ENCODE measurements around the gene SMG6.
"Not testable (repeated sequence)": the region's sequence is repeated elsewhere in the genome, so short reads cannot be mapped to it uniquely, and the experiment has no call there.

Gene SMG6

DNA sequence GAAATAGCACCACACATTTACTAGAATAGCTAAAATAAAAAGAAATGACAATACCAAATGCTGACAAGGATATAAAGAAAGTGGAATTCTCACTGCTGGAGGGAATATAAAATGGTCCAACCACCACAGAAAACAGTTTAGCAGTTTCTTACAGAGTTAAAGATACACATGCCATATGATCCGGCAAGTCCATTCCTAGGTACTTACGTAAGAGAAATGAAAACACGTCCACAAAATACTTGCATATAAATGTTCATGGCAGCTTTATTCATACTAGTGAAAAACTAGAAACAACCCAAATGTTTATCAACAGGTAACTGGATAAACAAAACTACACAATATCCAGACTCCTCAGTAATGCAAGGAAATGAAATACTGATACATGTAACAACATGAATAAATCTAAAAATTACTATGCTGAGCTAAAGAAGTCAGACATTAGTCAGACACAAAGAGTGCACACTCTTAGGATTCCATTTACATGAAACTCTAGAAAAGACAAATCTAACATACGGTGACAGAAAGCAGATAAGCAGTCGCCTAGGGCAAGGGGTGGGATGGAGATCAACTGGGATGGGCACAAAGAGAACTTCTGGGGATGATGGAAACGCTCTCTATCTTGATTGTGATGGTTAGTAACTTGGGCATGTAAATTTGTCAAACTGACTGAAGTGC, 76.4 kb downstream of the SMG6 start:
- DNase-seq: no peak

DNA sequence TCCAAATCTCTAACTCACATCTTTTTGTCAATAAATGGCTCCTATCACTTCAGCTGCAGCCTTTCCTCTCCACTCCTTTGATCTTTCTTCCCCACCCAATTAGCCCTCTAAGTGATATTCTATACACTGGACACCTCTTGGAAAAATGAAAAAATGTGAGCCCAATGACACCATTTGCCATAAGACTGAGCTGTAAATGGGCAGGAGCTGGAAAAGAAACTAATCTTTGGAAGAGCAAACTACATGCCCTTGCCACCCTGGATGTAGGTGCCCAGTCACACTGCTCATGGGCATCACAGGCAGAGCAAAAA, 80.0 kb downstream of the SMG6 start:
- no peak for DNase-seq

GRCh38 chr17:2222901-2223616, 80.5 kb downstream of the SMG6 start:
- DNase-seq: peak; percentile 69

GRCh38 chr17:2222301-2222700, 81.3 kb downstream of the SMG6 start:
- no peak for DNase-seq

DNA sequence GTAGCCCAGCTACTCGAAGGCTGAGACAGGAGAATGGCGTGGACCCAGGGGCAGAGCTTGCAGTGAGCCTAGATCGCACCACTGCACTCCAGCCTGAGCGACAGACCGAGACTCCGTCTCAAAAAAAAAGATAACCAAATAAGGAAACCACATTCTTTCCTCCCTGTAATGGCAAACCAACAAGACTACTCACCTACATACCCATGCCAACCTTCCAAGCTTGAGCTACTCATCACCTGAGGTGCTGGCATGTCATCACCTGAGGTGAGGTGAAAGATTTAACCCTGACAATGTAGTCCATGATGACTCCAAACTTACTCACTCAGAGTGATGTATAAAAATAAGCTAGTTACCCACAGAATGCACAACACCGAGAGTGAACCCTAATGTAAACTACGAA, 85.2 kb downstream of the SMG6 start:
- DNase-seq: no peak

GRCh38 chr17:2215616-2216364, 87.8 kb downstream of the SMG6 start:
- DNase-seq: peak; percentile 74

GRCh38 chr17:2214929-2215615, 88.5 kb downstream of the SMG6 start:
- DNase-seq: no peak

- DNase-seq: no peak
Observed at GRCh38 chr17:2214047-2214928, 89.3 kb downstream of the SMG6 start.

- no peak for DNase-seq
Observed at GRCh38 chr17:2213291-2213960, 90.2 kb downstream of the SMG6 start.

GRCh38 chr17:2212400-2212981, 91.1 kb downstream of the SMG6 start:
- no peak for DNase-seq

GRCh38 chr17:2211661-2212399, 91.8 kb downstream of the SMG6 start:
- DNase-seq: no peak

- DNase-seq: no peak
Observed at GRCh38 chr17:2210726-2211125, 92.9 kb downstream of the SMG6 start.

DNA sequence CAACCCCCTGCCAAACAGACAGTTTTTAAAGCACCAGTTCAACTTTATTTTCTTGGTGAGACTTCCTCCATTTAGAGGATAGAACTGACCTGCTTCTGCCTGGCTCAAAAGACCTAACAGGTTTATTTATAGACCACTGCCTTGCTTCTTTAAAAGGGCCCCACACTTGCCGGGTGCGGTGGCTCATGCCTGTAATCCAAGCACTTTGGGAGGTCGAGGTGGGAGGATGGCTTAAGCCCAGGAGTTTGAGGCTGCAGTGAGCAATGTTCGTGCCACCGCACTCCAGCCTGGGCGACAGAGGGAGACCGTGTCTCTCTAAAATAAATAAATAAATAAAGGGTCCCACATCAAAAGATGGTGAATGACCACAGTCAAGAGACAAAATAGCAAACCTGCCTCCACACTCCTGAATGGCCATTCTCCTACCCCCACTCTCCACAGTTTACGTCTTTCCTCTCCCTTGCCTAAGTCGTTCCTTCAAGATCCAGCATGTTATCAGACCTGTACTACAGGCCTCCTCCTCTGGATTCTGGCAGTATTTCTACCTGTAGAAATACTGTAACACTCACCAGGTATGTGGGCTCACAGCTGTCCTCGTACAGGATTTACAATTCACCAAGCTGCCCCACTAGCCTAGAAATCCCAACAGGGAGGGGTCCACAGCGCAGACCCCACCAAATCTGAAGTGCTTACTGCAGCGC, 95.6 kb downstream of the SMG6 start:
- no peak for DNase-seq

DNA sequence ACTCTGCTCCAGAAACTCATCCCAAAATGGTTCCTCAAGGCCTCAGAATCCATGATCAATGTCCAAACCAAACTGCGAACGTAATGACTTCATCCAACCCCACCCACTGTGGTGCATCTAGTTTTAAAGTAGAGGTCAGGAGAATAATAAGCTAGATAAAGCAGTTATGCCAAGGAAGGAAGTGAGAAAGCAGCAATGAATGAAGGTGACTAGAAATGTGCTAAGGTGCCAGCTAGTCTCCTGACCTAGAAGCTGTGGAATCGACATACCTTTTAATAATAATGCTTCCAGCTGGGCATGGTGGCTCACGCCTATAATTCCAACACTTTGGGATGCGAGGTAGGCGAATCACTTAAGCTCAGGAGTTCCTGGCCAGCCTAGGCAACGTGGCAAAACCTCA, 99.2 kb downstream of the SMG6 start:
- no peak for DNase-seq

DNA sequence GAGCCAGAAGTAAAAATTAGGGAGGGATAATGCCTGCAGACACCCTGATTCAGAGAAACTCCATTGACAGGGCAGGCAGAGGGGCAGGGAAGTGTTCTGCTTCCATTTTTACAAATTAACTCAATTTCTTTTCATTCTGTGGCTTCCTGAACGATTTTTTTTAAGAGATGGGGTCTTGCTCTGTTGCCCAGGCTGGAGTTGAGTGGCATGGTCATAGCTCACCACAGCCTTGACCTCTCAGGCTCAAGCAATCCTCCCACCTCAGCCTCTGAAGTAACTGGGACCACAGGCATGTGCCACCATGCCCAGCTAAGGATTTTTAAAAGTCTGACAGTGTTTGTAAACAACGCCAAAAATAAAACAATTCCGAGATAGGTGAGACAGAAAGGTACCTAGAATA, 99.8 kb downstream of the SMG6 start:
- no peak for DNase-seq

DNA sequence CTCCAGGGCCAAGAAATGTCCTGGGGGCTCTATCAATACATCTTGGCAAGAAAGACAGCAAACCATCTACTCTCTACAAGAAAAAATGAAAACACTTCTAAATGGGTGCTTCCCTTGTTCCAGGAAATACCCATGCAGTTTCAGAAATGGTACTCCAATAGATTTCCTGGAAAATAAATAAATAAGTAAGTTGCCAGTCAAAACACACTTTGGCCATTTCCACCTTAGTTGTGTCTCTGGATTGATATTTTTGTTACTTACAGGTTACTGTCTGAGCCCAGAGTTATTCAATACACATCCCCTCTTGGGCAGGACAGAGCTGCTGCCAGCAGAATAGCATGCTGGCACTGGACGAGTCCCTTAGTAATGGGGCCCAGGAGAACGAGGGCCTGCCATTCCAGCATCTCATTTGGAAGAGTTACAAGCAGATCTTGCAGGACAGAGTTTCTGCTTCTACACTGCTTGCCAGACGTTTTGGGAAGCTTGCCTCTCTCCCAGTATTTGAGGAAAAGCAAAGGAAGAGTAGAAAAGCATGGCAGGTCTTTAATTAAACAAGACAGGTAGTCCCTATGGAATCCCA, 100.5 kb downstream of the SMG6 start:
- DNase-seq: no peak

DNA sequence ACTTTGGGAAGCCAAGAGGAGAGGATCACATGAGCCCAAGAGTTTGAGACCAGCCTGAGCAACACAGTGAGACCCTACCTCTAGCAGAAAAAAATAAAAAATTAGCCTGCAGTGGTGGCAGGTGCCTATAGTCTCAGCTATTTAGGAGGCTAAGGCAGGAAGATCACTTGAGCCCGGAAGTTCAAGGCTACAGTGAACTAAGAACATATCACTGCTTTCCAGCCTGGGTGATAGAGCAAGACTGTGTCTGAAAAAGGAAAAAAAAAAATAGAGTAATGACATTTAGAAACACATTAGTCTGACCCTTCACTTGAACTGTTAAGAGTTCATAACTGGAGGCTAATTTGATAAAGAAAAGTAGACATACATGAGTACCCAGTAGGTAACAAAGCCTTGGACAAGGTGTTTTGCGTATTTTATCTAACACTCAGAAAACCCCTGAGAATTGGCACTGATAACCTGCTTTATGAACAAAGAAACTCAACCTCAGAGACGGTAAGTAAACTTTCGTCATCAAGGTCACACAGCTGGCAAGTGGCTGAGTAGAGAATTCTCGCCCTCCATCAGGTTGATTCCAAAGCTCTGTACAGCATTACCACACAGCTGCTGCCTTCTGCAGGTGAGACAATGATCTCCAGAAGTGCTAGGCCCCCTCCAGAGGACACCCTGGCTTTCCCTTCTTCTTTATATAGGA, 101.1 kb downstream of the SMG6 start:
- no peak for DNase-seq

DNA sequence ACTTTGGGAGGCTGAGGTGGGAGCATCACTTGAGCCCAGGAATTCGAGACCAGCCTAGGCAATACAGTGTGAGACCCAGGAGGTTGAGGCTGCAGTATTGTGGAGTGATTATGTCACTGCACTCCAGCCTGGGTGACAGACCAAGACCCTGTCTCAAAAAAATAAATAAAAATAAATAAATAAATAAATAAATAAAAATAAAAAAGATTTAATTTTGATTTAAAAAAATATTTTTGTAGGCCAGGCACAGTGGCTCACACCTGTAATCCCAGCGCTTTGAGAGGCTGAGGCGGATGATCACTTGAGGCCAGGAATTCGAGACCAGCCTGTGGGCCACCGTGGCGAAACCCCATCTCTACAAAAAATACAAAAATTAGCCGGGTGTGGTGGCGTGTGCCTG, 104.2 kb downstream of the SMG6 start:
- not testable (repeated sequence) for DNase-seq

DNA sequence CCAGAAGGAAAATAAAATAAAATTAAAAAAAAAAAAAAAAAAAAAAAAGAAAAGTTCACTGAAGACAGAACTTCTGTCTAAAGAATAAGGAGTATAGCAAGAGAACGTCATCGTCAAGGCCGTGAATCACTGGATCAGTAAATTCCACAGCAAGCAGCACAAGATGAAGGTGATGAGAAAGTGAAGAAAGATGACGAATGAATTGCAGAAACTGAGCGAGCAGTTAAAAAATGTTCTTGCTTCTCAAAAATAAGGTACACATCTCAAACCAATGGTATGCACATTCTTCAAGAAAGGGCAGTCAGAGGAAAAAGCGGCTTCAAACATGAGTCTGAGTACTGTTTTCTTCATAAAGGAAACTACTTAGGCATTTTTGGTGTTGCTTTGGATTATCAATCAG, 104.7 kb downstream of the SMG6 start:
- DNase-seq: no peak

All from stimulated activated CD8-positive, alpha-beta memory T cell treated with anti-CD3 and anti-CD28 coated beads, Interleukin-4, amount 100 ng/mL, for 48 hours (primary cell).